HG03460 (cell line): Measurements from ENCODE around the gene ARMC10.
"Not testable (repeated sequence)": the region's sequence is repeated elsewhere in the genome, so short reads cannot be mapped to it uniquely, and the experiment has no call there.

Experiments used
- ATAC-seq: cut with Tn5 transposase; IDR thresholded peaks from one replicate; pipeline ENCODE4 v1.9.1; 2021; ENCODE audit not compliant: unreplicated experiment

Gene ARMC10

GRCh38 chr7:103074519-103075336 lies at the start of gene ARMC10, which contains the start of gene FBXL13:
Gene ARMC10 (plus strand): TSS chr7:103075140. CDS start chr7:103075273, 133 bp downstream.
Gene FBXL13 (minus strand): TSS chr7:103074796.
- ATAC-seq = peak; percentile 86

DNA sequence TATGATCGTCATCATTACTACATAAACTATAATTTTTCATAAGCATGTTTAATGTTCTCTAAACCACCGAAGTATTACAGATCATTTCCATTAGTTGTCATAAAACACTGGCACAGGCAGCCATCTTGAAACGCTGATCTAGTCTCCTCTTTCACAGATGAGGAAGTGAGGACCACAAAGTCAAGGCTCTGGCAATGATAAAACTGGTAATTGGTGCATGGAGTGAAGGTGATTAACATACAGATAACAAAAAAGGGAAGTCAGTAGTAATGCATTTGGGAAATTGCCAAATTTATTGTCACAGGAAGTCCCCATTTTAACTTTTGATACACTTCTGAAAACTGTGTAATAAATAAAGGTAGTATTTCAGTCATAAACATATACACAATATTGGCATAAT lies 49.6 kb upstream of the ARMC10 start:
- ATAC-seq = no peak

DNA sequence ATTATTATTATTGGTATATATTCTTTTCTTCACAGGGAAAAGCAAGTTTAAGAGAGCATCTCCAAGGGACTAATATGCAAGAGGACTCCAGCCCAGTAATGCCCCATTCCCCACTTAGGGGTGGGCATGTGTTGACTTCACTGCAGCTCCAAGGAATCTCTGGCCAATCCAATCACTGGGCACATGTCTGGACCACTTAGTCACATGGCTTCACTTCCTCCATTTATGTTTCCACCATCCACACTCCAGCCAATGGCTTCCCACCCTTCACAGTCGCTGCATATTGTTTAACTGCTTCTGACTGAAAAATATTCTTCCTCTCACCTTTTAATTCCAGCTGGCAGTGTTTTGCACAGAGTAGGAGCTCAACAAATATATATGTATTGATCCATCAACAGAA lies 43.9 kb upstream of the ARMC10 start:
- ATAC-seq = no peak

DNA sequence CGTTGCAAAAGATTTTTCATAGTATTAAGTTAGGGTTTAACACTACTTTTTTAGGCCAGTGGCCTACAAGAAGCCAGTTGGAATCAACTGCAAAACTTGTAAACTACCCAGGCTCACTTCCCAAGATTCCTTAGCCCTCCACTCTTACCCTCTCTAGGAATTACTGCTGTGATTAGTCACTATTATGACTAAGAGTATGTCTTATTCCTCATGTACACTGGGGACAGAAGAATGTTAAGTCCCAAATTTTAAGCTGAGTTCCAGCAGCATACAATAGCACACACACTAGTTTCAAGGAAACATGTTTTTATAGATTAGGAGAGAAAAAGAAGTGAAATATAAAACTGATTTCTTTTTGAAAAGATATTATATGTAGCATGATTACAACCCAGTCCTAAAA lies 43.2 kb upstream of the ARMC10 start:
- no peak for ATAC-seq

GRCh38 chr7:103034318-103034717 lies 40.6 kb upstream of the ARMC10 start:
- ATAC-seq = not testable (repeated sequence)

- no peak for ATAC-seq
These were observed 37.5 kb upstream of the ARMC10 start for GRCh38 chr7:103037476-103037822.

GRCh38 chr7:103037823-103038739 lies 36.9 kb upstream of the ARMC10 start:
- ATAC-seq = not testable (repeated sequence)

GRCh38 chr7:103041815-103042214 lies 33.1 kb upstream of the ARMC10 start:
- ATAC-seq = not testable (repeated sequence)

DNA sequence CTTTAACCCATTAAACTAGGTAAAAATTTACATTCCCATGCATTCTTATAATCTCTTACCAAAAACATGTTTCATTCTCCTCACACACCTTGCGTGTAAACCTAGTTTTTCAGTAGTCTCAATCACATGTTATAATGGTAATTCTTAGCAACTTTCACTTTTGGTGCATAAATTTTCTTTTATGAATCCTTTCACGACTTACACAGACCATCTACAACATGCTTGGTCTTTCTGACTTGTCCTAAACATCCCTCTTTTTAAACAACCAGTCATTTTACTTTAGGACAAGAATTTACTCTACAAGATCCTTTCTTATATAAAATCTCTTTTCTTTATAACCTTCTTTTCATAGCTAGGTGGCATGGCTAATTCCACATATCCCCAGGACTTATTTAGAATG lies 26.1 kb upstream of the ARMC10 start:
- ATAC-seq = no peak

DNA sequence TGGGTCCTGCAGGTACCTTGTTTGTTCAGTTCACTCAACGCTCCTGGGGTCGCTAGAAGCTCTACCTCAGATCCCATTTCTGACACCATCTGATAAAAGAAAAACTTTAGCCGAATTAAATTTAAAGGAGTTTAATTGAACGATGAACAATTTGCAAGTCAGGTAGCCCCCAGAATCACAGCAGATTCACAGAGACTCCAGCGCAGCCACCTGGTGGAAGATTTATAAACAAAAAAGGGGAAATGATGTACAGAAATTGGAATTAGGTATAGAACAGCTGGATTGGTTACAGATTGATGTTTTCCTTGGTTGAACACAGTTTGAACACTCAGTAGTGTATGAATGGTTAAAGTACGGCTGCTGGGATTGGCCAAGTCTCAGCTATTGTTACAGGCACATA lies 23.4 kb upstream of the ARMC10 start:
- ATAC-seq = no peak

- ATAC-seq = not testable (repeated sequence)
These were observed 18.9 kb upstream of the ARMC10 start for GRCh38 chr7:103056006-103056405.

DNA sequence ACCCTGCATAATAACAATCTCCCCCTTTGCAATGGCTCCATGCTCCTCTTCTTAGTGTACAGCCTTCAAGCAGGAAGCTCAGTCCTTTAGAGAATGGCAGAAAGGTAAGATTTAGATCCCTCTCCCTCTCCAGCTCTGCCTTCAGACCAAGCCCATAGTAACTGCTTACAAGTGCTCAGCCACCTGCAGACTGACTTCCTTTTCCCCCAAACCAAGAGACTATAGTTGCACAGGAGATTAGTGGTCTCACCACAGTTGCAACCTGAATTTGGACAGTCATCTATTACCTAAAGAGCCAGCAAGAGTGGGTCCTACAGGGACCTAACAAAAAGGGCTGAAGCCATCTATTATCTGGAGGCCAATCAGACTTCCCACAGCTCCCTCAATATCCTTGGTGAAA lies 16.8 kb upstream of the ARMC10 start:
- ATAC-seq = no peak

GRCh38 chr7:103059471-103059870 lies 15.5 kb upstream of the ARMC10 start:
- no peak for ATAC-seq

DNA sequence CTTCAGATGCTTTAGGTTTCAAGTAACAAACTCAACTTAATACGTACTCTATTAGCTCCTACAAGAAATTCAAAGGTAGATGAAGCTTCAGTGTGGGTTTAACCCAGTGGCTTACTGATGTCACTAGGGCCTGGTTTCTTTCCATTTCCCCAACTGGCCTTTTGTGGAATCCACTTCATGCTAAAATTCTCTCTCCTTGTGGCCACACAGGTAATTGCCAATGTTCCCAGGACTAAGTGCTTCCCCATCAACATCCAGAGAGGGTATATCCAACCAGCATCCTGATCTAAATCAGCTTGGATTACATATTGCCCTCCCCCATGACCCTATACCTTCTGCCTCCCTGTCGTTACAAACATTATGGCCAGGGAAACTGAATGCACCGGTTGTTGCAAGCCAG lies 11.0 kb upstream of the ARMC10 start:
- no peak for ATAC-seq

DNA sequence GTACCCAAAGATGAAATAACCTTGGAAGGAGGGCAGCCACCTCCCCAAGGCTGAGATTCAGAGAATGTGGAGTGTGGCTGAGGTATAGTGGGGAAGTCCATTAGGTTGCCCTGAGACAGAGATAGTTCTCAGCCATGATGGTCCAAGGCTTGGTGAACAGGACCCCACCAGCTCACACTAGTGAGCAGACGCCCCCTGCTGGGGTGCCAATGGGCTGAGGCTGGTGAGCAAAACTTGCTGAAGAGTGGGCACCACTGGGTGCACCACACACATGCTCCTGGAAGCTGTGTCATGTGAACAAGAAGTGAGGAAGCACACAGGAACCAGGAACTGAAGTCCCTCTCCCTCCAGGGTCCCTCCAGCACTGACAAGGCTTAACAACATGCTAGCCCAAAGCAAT lies 9.3 kb upstream of the ARMC10 start:
- ATAC-seq = no peak

DNA sequence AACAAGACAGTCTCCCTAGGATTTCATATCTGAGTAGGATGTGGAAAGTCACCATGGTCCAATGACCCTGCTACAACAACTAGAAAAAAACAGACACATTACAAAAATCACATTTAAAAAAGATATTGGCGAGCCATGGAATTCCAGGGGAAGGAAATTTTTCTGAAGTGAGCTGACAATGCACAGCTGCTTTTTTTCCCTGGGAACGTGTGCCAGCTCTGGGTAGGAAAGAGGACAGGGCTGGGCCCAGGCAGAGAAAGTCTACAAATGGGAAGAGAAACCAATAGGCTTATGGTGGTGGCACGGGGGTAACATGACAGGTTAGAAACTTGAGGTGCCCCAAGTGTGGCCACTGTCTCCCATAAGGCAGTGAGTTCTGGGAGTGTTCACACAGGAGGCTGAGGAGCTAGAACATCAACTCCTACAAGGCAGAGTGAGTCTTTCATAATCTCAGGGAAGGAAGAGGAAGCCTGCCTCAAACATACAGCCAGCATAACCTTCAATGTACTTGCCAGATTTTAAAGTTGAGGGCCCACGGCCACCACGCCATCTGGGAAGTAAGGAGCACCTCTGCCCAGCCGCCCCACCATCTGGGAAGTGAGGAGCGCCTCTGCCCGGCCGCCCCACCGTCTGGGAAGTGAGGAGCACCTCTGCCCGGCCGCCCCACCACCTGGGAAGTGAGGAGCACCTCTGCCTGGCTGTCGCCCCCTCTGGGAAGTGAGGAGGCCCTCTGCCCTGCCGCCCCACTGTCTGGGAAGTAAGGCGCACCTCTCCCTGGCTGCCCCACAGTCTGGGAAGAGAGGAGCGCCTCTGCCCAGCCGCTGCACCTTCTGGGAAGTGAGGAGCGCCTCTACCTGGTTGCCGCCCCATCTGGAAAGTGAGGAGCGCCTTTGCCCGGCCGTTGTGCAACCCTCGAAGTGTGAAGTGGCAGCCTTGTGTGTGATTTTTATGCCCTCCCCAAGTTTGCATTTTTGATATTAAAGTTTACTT lies 6.2 kb upstream of the ARMC10 start:
- no peak for ATAC-seq

GRCh38 chr7:103071000-103071399 lies 3.9 kb upstream of the ARMC10 start:
- ATAC-seq = no peak

DNA sequence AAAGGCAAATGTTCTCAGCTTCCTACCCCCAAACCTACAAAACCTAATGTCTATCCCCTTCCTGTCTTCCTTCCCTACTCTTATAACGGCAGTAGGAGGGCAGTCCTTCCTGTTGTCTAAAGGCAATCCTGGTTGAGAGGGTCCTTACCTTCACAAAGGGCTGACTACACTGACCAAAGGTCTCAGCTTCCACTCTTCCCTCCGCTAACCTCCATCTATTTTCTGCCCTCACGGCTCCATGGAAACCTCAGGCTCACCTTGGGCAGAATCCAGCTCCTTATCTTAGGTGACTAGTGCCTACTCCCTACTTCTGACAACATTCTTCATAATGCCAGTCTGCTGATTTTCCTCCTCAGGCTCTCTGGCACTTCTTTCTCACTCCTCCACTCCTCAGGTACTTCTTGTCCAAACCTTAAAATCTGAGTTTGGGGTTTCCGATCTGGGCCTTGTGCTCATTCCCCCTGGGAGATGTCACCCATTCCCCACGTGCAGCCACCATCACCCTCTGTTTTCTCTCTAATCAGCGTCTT lies 886 bp upstream of the ARMC10 start:
- ATAC-seq = no peak

GRCh38 chr7:103075337-103075918 lies 488 bp downstream of the ARMC10 start:
- peak; percentile 54 for ATAC-seq

DNA sequence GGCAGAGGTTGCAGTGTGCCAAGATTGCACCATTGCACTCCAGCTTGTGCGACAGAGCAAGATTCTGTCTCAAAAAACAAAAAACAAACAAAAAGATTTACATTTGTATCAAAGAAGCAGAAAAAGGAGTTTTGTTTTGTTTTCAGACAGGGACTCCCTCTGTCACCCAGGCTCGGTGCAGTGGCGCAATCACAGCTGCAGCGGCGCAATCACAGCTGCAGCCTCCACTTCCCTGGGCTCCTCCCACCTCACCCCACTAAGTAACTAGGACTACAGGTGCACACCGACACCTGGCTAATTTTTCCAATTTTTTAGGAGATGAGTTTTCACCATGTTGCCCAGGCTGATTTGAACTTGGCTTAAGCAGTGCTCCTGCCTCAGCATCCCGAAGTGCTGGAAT lies 1.8 kb downstream of the ARMC10 start:
- no peak for ATAC-seq
